MM.1S (cell line): ENCODE results near the gene HYAL3.

Experiments used
- EZH2 ChIP-seq: fragments of 300-600 bp; sonication (generic); optimal IDR thresholded peaks from 2 replicates; pipeline ENCODE3; 2017; ENCODE audit warnings: low read depth, mild to moderate bottlenecking, antibody characterized with exemption, low read length, mixed read lengths
- TF ChIP-seq, protein P1 (sequence below): fragments of 300-600 bp; sonication (generic); IDR thresholded peaks from 2 replicates; pipeline ENCODE4 v1.5.1; 2016; ENCODE audit warnings: antibody characterized with exemption, low read length, mixed read lengths

DNA sequence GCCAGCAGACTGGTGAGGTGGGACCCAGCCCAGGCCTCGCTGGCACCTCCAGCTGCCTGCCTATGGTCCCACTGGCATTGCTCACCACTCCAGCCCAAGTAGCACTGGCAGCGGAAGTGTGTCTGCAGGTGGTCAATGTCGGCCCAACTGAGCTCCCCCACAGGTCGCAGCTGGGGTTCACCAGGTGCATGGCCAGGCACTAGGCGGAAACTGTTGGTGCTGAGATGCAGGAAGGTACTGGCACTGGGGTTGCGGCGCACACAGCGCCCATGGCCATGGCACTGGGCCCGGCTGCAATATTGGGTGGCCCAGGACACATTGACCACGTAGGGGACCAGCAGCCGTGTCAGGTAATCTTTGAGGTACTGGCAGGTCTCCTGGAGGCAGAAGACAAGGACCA lies 19.0 kb upstream of the HYAL3 start:
- TF ChIP-seq, protein P1, sequence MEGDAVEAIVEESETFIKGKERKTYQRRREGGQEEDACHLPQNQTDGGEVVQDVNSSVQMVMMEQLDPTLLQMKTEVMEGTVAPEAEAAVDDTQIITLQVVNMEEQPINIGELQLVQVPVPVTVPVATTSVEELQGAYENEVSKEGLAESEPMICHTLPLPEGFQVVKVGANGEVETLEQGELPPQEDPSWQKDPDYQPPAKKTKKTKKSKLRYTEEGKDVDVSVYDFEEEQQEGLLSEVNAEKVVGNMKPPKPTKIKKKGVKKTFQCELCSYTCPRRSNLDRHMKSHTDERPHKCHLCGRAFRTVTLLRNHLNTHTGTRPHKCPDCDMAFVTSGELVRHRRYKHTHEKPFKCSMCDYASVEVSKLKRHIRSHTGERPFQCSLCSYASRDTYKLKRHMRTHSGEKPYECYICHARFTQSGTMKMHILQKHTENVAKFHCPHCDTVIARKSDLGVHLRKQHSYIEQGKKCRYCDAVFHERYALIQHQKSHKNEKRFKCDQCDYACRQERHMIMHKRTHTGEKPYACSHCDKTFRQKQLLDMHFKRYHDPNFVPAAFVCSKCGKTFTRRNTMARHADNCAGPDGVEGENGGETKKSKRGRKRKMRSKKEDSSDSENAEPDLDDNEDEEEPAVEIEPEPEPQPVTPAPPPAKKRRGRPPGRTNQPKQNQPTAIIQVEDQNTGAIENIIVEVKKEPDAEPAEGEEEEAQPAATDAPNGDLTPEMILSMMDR = no peak
- TF ChIP-seq EZH2 = no peak
